Activated CD4-positive, alpha-beta T cell treated with anti-CD3 and anti-CD28 coated beads, Interleukin-2, amount 50 U/mL, for 24 hours (primary cell): ENCODE measurements around the gene OR8B8.
"Not testable (repeated sequence)": the region's sequence is repeated elsewhere in the genome, so short reads cannot be mapped to it uniquely, and the experiment has no call there.

Source experiments
- DNase-seq, 2 donors: peaks; one replicate each; pipeline ENCODE4 v3.0.0-alpha.2; 2020; ENCODE audit warnings: low read depth in 1 of 2, low spot score in 1 of 2

The OR8B8 gene

DNA sequence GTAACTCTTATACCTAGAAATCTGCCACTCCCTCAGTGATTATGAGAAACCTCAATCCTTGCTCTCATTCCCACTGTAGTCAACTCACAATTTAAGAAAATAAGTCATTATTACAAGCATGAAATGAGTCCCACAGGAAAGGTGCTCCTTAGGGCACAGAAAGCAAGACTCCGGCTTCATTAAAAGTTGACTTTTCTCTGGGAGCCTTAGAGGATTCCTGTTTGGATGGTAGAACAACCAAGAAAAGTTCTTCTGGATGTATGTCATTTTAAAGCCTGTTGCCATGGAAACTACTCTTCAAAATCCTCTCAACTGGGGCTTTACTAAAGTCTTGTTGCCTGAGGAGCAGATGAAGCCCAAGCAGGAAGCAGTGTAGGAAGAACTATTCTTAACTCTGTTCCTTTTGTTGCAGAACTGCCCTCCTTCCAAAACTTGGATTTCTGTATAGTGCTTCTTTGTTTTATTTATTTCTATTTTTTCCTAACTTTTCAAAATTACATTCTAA, at the start of gene OR8B8:
OR8B8 (minus strand) TSS at position 51 of the 505 bp plus-strand sequence. CDS start 4,611 bp downstream, outside the sequence.
- no peak for DNase-seq

DNA sequence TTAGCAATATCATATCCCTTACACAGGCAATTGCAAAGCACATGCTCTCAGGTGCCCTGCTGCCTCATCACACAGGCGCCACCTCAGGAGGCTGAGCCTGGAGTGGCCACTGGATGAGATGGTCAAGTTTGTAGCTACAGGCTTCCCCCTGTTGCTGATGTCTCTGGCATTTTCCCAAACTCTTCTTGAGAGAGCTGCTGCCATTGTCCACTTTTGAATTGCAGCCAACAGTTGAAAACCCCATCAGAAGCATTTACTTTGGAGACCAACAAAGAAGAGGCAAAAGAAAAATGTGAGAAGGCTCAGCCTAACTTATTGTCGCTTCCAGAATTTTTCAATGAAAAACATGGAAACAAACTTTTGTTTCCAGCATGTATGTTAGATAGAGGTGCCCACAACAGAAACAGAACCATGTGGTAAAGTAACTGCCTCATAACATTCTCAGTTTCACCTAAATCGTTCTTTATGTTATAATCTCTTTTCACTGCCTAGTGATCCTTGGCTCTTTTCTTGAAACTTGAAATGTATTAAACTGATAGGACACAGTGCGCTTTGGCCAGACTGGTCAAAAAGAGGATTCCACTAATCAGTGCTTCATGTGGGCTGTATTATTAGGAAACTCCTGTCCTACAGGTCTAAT, 47.6 kb upstream of the OR8B8 start:
- DNase-seq, result no peak

DNA sequence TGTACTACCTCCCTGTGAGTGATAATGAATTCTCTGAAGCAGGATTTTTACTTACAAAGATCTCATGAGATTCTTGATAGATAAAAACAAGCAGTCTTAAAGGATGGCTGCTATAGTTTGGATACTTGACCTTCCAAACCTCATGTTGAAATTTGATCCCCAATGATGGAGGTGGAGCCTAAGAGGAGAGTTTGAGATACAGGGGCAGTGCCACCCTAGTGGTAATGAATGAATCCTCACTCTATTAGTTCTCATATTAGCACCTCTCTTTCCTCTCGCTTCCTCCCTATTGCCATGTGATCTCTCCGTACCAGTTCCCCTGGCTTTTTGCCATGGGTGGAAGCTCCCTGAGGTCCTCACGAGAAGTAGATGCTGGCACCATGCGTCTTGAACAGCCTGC, 37.9 kb upstream of the OR8B8 start:
- no peak for DNase-seq

DNA sequence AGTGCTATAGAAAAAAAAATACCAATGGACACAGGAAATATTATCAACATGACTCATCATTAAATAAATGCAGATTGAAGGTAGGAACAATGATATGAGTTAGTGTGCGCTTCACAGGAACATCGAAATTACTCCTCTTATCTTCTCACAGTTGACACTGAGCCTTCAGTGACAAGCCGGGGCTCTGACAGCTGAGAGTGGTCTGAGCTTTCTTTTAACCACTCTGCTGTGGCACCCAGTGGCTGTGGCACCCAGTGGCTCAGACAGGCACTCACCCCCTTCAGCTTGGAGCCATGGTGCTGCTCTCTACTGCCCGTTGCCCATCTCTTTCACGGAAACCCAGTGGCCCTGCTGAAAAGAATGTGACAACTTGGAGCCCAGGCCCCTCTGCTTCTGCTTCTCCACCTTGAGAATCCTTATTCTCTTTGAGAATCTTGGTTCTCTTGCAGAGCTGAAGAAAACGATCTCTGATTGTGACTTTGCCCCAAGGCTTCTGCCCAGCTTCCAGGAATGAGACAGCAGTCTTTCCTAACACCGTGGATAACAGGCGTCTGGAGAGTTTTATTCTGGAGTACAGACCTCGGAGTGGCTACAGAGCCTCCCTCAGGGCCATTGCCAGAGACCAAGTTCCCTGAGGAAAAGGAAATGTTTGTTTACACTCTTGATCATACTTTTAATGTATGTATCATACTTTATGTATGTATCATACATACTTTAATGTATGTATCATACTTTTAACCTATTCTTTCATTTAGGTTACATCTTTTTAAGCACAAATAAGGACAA, 37.1 kb upstream of the OR8B8 start:
- no peak for DNase-seq

- DNase-seq, result no peak
Measured at GRCh38 chr11:124481365-124482323, 36.1 kb upstream of the OR8B8 start.

- DNase-seq, result no peak
Measured at GRCh38 chr11:124479561-124479960, 34.1 kb upstream of the OR8B8 start.

- DNase-seq, result no peak
Measured at GRCh38 chr11:124475265-124475664, 29.8 kb upstream of the OR8B8 start.

GRCh38 chr11:124474779-124475178, 29.3 kb upstream of the OR8B8 start:
- no peak for DNase-seq

DNA sequence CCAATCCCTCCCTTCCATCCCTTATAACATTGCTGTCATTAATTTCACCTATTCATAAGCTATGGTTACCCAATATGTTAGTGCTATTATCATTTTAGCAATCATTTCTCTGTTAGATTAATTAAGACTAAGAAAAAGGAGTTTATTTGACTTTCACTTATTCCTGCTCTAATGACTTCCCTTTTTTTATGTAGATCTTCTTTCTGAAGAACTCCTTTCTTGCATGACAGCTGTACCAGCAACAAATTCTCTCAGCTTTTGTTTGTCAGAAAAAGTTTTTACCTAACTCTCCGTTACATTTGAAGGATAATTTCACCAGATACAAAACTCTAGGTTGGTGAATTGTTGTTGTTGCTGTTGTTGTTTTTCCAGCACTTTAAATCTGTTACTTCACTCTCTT, 28.6 kb upstream of the OR8B8 start:
- no peak for DNase-seq

- DNase-seq, result no peak
Measured at GRCh38 chr11:124473476-124473875, 28.0 kb upstream of the OR8B8 start.

DNA sequence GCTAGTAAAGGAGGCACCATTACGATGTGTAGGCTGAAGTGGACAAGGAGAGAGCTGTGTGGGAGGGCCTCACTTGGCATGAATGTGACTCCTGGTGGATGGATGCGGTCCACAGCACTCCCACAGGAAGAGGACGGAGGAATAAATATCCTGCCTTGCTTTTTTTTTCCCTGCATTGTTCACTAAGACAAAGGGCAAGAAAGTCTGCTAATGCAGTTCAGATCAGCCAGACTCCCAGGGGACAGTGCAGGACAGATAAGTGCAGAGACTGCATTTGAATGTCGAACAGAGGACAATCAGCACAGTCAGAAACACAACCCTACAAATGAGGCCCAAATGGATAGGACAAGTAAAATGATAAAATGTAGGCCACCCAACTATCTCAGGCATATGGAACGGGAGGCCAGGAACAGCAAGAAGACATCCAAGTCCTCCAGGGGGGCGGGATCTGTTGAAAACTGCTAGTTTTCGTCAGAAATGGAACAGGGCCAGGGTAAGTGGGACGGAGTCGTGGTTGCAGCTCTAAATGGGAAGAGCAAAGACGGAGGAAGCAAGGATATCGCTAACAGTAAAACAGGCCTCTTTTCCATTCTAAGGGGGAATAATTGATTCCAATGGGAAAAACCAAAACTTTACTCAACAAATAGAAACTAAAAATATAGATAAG, 25.2 kb upstream of the OR8B8 start:
- DNase-seq, result no peak

- DNase-seq, result no peak
Measured at GRCh38 chr11:124467381-124467927, 22.0 kb upstream of the OR8B8 start.

GRCh38 chr11:124465368-124465767, 19.9 kb upstream of the OR8B8 start:
- DNase-seq, result no peak

DNA sequence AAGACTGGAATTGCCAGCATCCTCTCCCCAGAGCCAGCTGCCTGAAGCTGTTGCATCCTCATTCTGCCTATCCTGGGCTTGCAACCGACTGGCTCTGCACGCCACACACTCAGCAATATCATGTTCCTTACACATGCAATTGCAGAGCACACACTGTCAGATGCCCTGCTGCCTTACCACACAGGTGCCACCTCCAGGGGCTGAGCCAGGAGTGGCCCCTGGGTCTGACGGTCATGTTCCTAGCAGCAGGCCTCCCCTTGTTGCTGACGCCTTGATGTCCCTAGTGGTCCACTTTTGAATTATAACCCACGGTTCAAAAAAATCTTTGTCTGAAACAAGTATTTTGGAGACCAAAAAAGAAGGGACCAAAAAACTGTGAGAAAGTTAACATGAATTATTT, 18.5 kb upstream of the OR8B8 start:
- no peak for DNase-seq

- DNase-seq, result no peak
Measured at GRCh38 chr11:124463324-124463723, 17.8 kb upstream of the OR8B8 start.

DNA sequence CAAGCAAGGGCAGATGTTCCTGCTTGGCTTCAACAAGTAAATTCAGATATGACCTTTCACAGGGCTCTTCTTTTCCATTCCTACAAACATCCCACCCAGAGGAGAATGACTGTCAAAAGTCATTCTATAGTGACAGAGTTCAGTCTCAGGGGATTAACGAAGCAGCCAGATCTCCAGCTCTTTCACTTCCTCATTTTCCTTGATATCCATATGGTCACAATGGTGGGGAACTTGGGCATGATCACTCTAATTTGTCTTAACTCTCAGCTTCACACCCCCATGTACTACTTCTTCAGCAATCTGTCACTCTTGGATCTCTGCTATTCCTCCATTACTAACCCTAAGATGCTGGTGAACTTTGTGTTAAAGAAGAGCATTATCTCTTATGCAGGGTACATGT, 15.0 kb upstream of the OR8B8 start:
- DNase-seq, result no peak

DNA sequence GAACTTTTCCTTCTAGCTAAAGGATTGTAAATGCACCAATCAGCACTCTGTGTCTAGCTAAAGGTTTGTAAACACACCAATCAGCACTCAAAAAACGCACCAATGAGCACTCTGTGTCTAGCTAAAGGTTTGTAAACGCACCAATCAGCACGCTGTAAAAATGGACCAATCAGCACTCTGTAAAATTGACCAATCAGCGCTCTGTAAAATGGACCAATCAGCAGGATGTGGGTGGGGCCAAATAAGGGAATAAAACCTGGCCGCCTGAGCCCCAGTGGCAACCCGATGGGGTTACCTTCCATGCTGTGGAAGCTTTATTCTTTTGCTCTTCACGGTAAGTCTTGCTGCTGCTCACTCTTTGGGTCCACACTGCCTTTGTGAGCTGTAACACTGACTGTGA, 13.9 kb upstream of the OR8B8 start:
- not testable (repeated sequence) for DNase-seq

GRCh38 chr11:124454552-124454951, 9.1 kb upstream of the OR8B8 start:
- DNase-seq, result no peak

DNA sequence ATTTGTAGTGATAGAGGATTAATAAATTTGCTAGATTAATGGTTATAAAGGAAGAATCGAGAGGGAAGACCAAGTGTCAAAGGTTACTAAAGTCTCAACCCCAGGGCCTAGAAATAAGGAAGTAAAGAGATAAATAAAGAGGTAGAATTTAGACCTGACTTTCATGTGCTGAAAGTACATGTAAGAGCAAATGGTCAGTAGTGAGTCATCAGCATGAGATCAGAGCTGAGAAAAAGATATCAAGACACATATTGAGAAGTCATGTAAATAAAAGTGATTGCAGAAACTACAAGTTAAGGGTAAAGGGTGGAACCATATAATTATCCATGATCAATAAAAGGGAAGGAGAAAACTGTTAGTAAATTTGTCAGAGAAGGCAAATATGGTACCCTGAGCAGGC, 1.4 kb upstream of the OR8B8 start:
- no peak for DNase-seq

DNA sequence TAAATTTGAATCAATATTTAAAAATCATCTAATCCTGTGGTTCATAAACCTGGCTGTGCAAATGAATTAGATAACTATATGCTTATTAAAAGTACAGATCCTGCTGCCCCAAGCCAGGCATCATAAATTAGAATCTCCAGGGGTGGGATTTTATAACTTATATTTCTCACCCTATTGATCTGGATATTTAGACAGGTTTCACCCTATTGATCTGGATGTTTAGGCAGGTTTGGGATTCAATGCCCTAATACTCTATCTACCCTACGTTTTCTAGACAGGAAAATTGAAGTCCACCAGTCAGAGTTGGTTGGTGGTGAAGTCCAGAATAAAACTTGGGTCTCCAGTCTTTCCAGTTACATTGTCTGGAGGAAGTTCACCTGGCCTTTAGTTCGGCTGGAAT, 2.6 kb downstream of the OR8B8 start:
- DNase-seq, result no peak

DNA sequence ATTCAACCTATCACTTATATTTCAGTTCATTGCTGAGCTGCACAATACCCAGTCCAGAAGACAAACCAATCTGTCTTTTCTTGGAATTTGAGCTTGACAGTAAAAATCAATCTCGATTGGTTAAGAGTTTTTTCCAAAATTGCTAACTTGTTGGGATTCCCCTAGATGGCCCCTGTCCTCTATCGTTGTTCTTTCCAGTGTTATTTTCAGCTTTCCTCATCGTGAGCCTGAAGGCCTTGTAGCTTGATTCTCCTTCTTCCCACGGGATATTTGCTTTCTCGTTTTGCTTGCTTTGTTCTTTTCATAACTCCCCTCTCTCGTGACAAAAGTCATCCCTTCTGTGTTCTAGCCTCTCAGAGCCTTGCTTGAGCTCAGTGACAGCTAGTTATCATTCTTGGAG, 3.1 kb downstream of the OR8B8 start:
- DNase-seq, result no peak
